K562 (cell line): Measurements from ENCODE around the gene PARD3. TPM values are rescaled to one million over a fixed set of nuclear protein-coding genes. Genes with fewer than 3 reads are reported as not detected.

ENCODE experiments used
- ATAC-seq: fragments of 200-7000 bp; cut with Tn5 transposase; 3 replicates; pipeline ENCODE4 v1.9.1; 2020; ENCODE audit warnings: moderate library complexity
- BruUV-seq: library from RNA; stranded (reverse); fragments of 400-500 nt; replicated peaks from 2 replicates; lab custom pipeline; 2021; lab: Mats Ljungman, UMichigan
- CTCF ChIA-PET: fragments of 300-600 bp; formaldehyde crosslinking; extraction: SDS; loops from one replicate; lab custom pipeline; 2021; ENCODE audit warnings: low intra/inter-chr PET ratio; lab: Yijun Ruan, JAX
- POLR2A ChIA-PET: fragments of 300-600, 350-650 bp; sonication (Branson Sonifier 250); formaldehyde crosslinking; extraction: SDS; loops from one replicate; lab custom pipeline; 2021; ENCODE audit warnings: antibody characterized with exemption, inconsistent platforms; lab: Yijun Ruan, JAX
- DNase-seq, 4 experiments: peaks; one replicate each; pipeline versions ENCODE4 v3.0.0 to v3.0.0-alpha.2; 2011 to 2018; ENCODE audit warnings: low spot score in 3 of 4, mixed read lengths in 3 of 4; ENCODE audit errors: extremely low read depth in 1 of 4
- FAIRE-seq: peaks from 2 replicates; lab custom pipeline; 2011; peaks lifted over from hg19 to GRCh38; lab: Jason Lieb, UNC
- H2AFZ ChIP-seq: 2 replicates; pipeline ENCODE4 v1.6.0; 2011; ENCODE audit warnings: low read depth, low read length, control low read depth, inconsistent platforms
- H3K27ac ChIP-seq: fragments of 200-600 bp; 3 replicates; pipeline ENCODE4 v1.8.0; 2011; ENCODE audit warnings: low read depth, mild to moderate bottlenecking, control low read depth, inconsistent platforms, low read length, moderate library complexity, mixed read lengths; ENCODE audit errors: extremely low read depth
- H3K27me3 ChIP-seq, 2 experiments: fragments of 300-600 bp in 1 of 2; 2 replicates in 1 of 2; 3 replicates in 1 of 2; pipeline versions ENCODE4 v1.6.0 to v1.8.0; 2011; ENCODE audit warnings: inconsistent platforms in 2 of 2, low read length in 2 of 2, mild to moderate bottlenecking in 1 of 2, mixed read lengths in 1 of 2, moderate library complexity in 1 of 2; ENCODE audit not compliant: control insufficient read depth in 2 of 2, insufficient read depth in 2 of 2
- H3K36me3 ChIP-seq: fragments of 300-600 bp; 3 replicates; pipeline ENCODE4 v1.8.0; 2011; ENCODE audit warnings: mild to moderate bottlenecking, low read length, inconsistent platforms; ENCODE audit not compliant: control insufficient read depth, insufficient read depth
- H3K4me1 ChIP-seq, 2 experiments: fragments of 200-600 bp in 1 of 2; replicated peaks in 1 of 2; 2 replicates in 1 of 2; 3 replicates in 1 of 2; pipeline versions ENCODE4 v1.5.1 to v1.8.0; 2011; ENCODE audit warnings: inconsistent platforms in 2 of 2, low read length in 2 of 2, mild to moderate bottlenecking in 1 of 2, mixed read lengths in 1 of 2, moderate library complexity in 1 of 2; ENCODE audit not compliant: control insufficient read depth in 2 of 2, insufficient read depth in 2 of 2
- H3K4me2 ChIP-seq: 2 replicates; pipeline ENCODE4 v1.6.1; 2011; ENCODE audit warnings: low read length, control low read depth, inconsistent platforms, mixed read lengths; ENCODE audit not compliant: insufficient read depth
- H3K4me3 ChIP-seq: fragments of 200-600 bp; sonication (generic), shearing (Covaris generic); 2 replicates; pipeline ENCODE4 v1.5.1; 2016; ENCODE audit warnings: control low read depth, inconsistent platforms
- H3K79me2 ChIP-seq: fragments of 200-600 bp; 3 replicates; pipeline ENCODE4 v1.8.0; 2011; ENCODE audit warnings: low read length, inconsistent platforms; ENCODE audit not compliant: control insufficient read depth, insufficient read depth
- H3K9ac ChIP-seq, 2 experiments: 2 replicates each; pipeline versions ENCODE4 v1.6.0 to v1.6.1; 2011; ENCODE audit warnings: low read depth in 2 of 2, low read length in 2 of 2, control low read depth in 1 of 2, inconsistent platforms in 1 of 2, mild to moderate bottlenecking in 1 of 2, mixed read lengths in 1 of 2; ENCODE audit not compliant: insufficient read depth in 1 of 2
- H3K9me1 ChIP-seq: one replicate; pipeline ENCODE4 v1.6.0; 2011; ENCODE audit warnings: inconsistent platforms, mild to moderate bottlenecking, low read length, moderate library complexity; ENCODE audit not compliant: control insufficient read depth, insufficient read depth
- H3K9me3 ChIP-seq: replicated peaks from 2 replicates; pipeline ENCODE4 v1.5.1; 2011; ENCODE audit warnings: low read depth, low read length, inconsistent platforms; ENCODE audit not compliant: control insufficient read depth, insufficient read depth
- H4K20me1 ChIP-seq: replicated peaks from 2 replicates; pipeline ENCODE4 v1.6.1; 2011; ENCODE audit warnings: low read length, inconsistent platforms, mixed read lengths; ENCODE audit not compliant: control insufficient read depth, insufficient read depth
- KLF16 ChIP-seq: IDR thresholded peaks from 2 replicates; pipeline ENCODE4 v1.6.1; 2016; ENCODE audit warnings: antibody characterized with exemption
- MTA2 ChIP-seq: fragments of 450-650 bp; IDR thresholded peaks from 2 replicates; pipeline ENCODE4 v1.6.1; 2016; ENCODE audit warnings: low read depth
- NR2C2 ChIP-seq, 2 experiments: fragments of 200-800 bp in 1 of 2; sonication (Bioruptor generic) in 1 of 2; sonication (generic) in 1 of 2; formaldehyde crosslinking in 1 of 2; IDR thresholded peaks; 2 replicates each; pipeline versions ENCODE4 v1.6.1 to v1.8.0; 2016 to 2022; ENCODE audit warnings: mild to moderate bottlenecking in 1 of 2, missing compliant biosample characterization in 1 of 2, missing genetic modification characterization in 1 of 2, missing genetic modification reagents in 1 of 2
- PML ChIP-seq: IDR thresholded peaks from 2 replicates; pipeline ENCODE4 v1.6.1; 2012; ENCODE audit warnings: low read length, inconsistent platforms
- RBBP5 ChIP-seq: fragments of 200-600 bp; sonication (generic); IDR thresholded peaks from 2 replicates; pipeline ENCODE4 v1.6.1; 2012; ENCODE audit warnings: borderline replicate concordance, mild to moderate bottlenecking, low read length, control low read depth, inconsistent platforms; ENCODE audit not compliant: insufficient read depth, poor library complexity, severe bottlenecking
- THRB ChIP-seq: fragments of 450-650 bp; formaldehyde crosslinking; conservative IDR thresholded peaks from 2 replicates; pipeline ENCODE4 v1.4.0; 2022; ENCODE audit warnings: mild to moderate bottlenecking, missing genetic modification characterization
- ZNF347 ChIP-seq: fragments of 450-650 bp; formaldehyde crosslinking; IDR thresholded peaks from 2 replicates; pipeline ENCODE4 v1.4.0; 2020; ENCODE audit warnings: low read depth, mild to moderate bottlenecking, moderate library complexity
- ZNF609 ChIP-seq: sonication (generic); formaldehyde crosslinking; IDR thresholded peaks from 2 replicates; pipeline ENCODE4 v1.8.1; 2023; ENCODE audit warnings: missing genetic modification reagents, mild to moderate bottlenecking, borderline replicate concordance
- ZNF644 ChIP-seq: fragments of 200-800 bp; sonication (Bioruptor generic); IDR thresholded peaks from 2 replicates; pipeline ENCODE4 v1.6.1; 2016; ENCODE audit warnings: low read depth, missing genetic modification characterization, missing compliant biosample characterization
- WGBS: fragments of 100-300 bp; shearing (Covaris generic); methylation state at CpG from one replicate; pipeline ENCODE4 v1.1.6; 2016; ENCODE audit warnings: low coverage, mixed read lengths; ENCODE audit not compliant: insufficient coverage; ENCODE audit errors: missing lambda C conversion rate; 5-methylcytosine and 5-hydroxymethylcytosine counted together
- in situ Hi-C: fragments of 300-500 bp; cut with MboI; formaldehyde crosslinking; loops from 4 replicates; pipeline ENCODE4 v1.15.0; 2018; ENCODE audit warnings: inconsistent platforms, mixed read lengths
- intact Hi-C: fragments of 100-400 bp; cut with micrococcal nuclease; formaldehyde crosslinking; loops from 2 replicates; pipeline ENCODE4 v1.14.2; 2022
- polyA plus RNA-seq, 8 experiments: library from polyadenylated mRNA; depleted of rRNA in 4 of 8; stranded (reverse) in 5 of 8; unstranded in 3 of 8; fragments of >200 nt; fragmentation: Nextera tagmentation in 2 of 8; fragmentation: Illumina TruSeq in 1 of 8; extraction: Ambion mirVana in 2 of 8; extraction: Trizol in 1 of 8; gene quantifications; 2 replicates each; pipeline versions ENCODE4 v1.2.1 to v1.2.3, GENCODE V29; 2011 to 2014; ENCODE audit warnings: inconsistent platforms in 1 of 8, missing spikeins in 1 of 8
- total RNA-seq, 7 experiments: library from RNA; depleted of rRNA in 6 of 7; stranded (reverse); fragments of >200 nt in 6 of 7; fragmentation: Illumina TruSeq in 2 of 7; extraction: Trizol in 2 of 7; gene quantifications; 2 replicates each; pipeline versions ENCODE4 v1.2.1 to v1.2.3, GENCODE V29; 2011 to 2021; ENCODE audit warnings: low replicate concordance in 1 of 7
- TF ChIP-seq, protein P1 (sequence below): fragments of 250-450 bp; sonication (Bioruptor Pico); IDR thresholded peaks from 2 replicates; pipeline ENCODE4 v1.8.0; 2021; ENCODE audit warnings: moderate library complexity, mild to moderate bottlenecking, inconsistent platforms

Gene PARD3
- total and polyA plus RNA-seq, 9 of the 15 experiments (the other 6 are each of a cell fraction or from before 2014, with no cell fraction given): 2.7 to 11.7 (median 7.7) TPM

- DNase-seq (no peak), ATAC-seq (no peak), FAIRE-seq (no peak)
- Histone ChIP-seq H3K79me2 (no peaks in the 10 kb centered on the region), H3K9me3 (no peaks in the 10 kb centered on the region), H3K36me3 (no peaks in the 10 kb centered on the region), H3K9ac (no peak overlapping the region), H3K4me3 (no peak overlapping the region), H3K4me1 (no peaks in the 10 kb centered on the region), H4K20me1 (0 out of 2 replicates have a peak, but pooled peaks cover 17% of the 10 kb centered on the region), H3K9me1 (no peaks in the 10 kb centered on the region), H2AFZ (no peak overlapping the region), H3K27ac (no peak overlapping the region), H3K27me3 (peaks cover 0 to 7% of the 10 kb centered on the region in 2 experiments; a peak in 3 of 5 replicates), H3K4me2 (no peak overlapping the region)
- 28% methylated on average over 4 of the region's 4 CpGs for WGBS
- POLR2A ChIA-PET: no interaction called here
- CTCF ChIA-PET: no interaction called here
- BruUV-seq: no TSS peak
- intact Hi-C loops: no loop called here
- in situ Hi-C loops: no loop called here
- no peak for TF ChIP-seq THRB
- no peak for TF ChIP-seq ZNF609 (CRISPR knock-in tag)
- TF ChIP-seq MTA2: no peak
- no peak for TF ChIP-seq ZNF644
- TF ChIP-seq KLF16: no peak
- no peak for TF ChIP-seq NR2C2 (CRISPR knock-in tag; IDR thresholded peaks at IDR 0.05)
- TF ChIP-seq NR2C2 (tag; IDR thresholded peaks at IDR 0.05): no peak
- no peak for TF ChIP-seq ZNF347 (CRISPR knock-in tag)
- no peak for TF ChIP-seq RBBP5
- no peak for TF ChIP-seq PML
- TF ChIP-seq, protein P1, sequence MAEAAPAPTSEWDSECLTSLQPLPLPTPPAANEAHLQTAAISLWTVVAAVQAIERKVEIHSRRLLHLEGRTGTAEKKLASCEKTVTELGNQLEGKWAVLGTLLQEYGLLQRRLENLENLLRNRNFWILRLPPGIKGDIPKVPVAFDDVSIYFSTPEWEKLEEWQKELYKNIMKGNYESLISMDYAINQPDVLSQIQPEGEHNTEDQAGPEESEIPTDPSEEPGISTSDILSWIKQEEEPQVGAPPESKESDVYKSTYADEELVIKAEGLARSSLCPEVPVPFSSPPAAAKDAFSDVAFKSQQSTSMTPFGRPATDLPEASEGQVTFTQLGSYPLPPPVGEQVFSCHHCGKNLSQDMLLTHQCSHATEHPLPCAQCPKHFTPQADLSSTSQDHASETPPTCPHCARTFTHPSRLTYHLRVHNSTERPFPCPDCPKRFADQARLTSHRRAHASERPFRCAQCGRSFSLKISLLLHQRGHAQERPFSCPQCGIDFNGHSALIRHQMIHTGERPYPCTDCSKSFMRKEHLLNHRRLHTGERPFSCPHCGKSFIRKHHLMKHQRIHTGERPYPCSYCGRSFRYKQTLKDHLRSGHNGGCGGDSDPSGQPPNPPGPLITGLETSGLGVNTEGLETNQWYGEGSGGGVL: no peak
Observed at GRCh38 chr10:34653530-34653929, 161.6 kb downstream of the PARD3 start.
